Keratinocyte (primary cell): ENCODE results near the gene TRA2B.

Experiments
- EZH2 ChIP-seq: IDR thresholded peaks from one replicate; pipeline ENCODE4 v1.6.1; 2012; ENCODE audit warnings: inconsistent platforms, mild to moderate bottlenecking, low read length, moderate library complexity
- TF ChIP-seq, protein P1 (sequence below), 3 experiments: IDR thresholded peaks in 1 of 3; conservative IDR thresholded peaks in 1 of 3; optimal IDR thresholded peaks in 1 of 3; 2 replicates in 2 of 3; 3 replicates in 1 of 3; pipeline versions ENCODE3 to v1.5.1; 2011; ENCODE audit warnings: low read length in 3 of 3, mild to moderate bottlenecking in 3 of 3, moderate library complexity in 2 of 3, control low read depth in 1 of 3, inconsistent platforms in 1 of 3; ENCODE audit not compliant: insufficient read depth in 2 of 3; ENCODE audit errors: extremely low read depth in 1 of 3

DNA sequence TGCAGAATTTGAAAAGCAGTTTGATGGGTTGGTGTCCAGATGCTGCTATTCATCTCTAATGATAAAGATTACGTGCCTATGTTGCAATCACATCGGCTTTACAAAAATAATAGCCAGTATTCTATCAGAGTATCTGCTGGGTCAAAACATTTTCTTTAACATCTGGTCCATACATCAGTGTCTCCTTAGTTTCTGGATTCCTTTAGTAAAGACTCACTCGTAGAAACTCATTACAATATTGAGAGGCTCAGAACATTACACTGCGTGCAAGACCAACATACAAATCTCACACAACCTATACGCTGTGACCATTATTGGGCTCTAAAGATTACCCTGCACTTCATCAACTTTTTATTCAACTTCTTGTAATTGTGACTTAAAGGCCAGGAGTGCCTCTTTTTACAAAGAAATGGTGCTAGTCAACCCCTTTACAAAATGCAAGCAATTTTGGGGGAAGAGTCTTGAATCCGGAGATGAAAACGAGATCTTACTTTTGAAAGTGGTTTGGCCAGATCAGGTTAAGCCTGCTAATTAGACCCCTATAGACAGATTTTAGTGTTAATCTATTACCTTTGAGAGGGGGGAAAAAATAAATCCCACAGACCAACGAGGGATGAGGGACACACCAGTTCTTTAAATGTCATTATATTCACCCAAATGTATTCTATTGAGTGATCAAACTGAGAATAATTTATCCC lies 2.9 kb downstream of the TRA2B start:
- TF ChIP-seq, protein P1, sequence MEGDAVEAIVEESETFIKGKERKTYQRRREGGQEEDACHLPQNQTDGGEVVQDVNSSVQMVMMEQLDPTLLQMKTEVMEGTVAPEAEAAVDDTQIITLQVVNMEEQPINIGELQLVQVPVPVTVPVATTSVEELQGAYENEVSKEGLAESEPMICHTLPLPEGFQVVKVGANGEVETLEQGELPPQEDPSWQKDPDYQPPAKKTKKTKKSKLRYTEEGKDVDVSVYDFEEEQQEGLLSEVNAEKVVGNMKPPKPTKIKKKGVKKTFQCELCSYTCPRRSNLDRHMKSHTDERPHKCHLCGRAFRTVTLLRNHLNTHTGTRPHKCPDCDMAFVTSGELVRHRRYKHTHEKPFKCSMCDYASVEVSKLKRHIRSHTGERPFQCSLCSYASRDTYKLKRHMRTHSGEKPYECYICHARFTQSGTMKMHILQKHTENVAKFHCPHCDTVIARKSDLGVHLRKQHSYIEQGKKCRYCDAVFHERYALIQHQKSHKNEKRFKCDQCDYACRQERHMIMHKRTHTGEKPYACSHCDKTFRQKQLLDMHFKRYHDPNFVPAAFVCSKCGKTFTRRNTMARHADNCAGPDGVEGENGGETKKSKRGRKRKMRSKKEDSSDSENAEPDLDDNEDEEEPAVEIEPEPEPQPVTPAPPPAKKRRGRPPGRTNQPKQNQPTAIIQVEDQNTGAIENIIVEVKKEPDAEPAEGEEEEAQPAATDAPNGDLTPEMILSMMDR (optimal IDR thresholded peaks at IDR 0.05 in 1 of 3, IDR thresholded peaks at IDR 0.05 in 1 of 3, conservative IDR thresholded peaks at IDR 0.05 in 1 of 3; ENCODE audit: extremely low read depth in 1 of 3, insufficient read depth in 2 of 3, low read length in 3 of 3): no peak
- no peak for TF ChIP-seq EZH2
